OCI-LY3 (cell line): ENCODE data around the gene CHRNB1.

Source experiments
- H2AFZ ChIP-seq: fragments of 200-600, 300-600 bp; shearing (Covaris generic); 2 replicates; pipeline ENCODE4 v1.6.0; 2014; ENCODE audit warnings: antibody characterized with exemption, low read depth, low read length
- H3K27ac ChIP-seq: fragments of 200-600, 300-600 bp; sonication (generic); 2 replicates; pipeline ENCODE4 v1.5.1; 2014; ENCODE audit warnings: mild to moderate bottlenecking, low read length, moderate library complexity, mixed read lengths
- H3K27me3 ChIP-seq: fragments of 200-600, 300-600 bp; sonication (generic); 2 replicates; pipeline ENCODE4 v1.6.1; 2014; ENCODE audit warnings: low read depth, low read length, mixed read lengths
- H3K36me3 ChIP-seq: fragments of 200-600, 300-600 bp; sonication (generic); replicated peaks from 2 replicates; pipeline ENCODE3; 2014; ENCODE audit warnings: low read depth, low read length, mixed read lengths
- H3K4me1 ChIP-seq: fragments of 300-600, 200-600 bp; sonication (generic); 2 replicates; pipeline ENCODE4 v1.6.1; 2014; ENCODE audit warnings: low read length, mixed read lengths
- H3K4me2 ChIP-seq: fragments of 200-600, 300-600 bp; sonication (generic); 2 replicates; pipeline ENCODE4 v1.6.1; 2014; ENCODE audit warnings: low read length, mixed read lengths
- H3K4me3 ChIP-seq: fragments of 300-600, 200-600 bp; sonication (generic); 2 replicates; pipeline ENCODE4 v1.5.1; 2014; ENCODE audit warnings: antibody characterized with exemption, mild to moderate bottlenecking, low read length, moderate library complexity
- H3K79me2 ChIP-seq: fragments of 300-600, 200-600 bp; shearing (Covaris generic); 2 replicates; pipeline ENCODE4 v1.6.1; 2014; ENCODE audit warnings: mild to moderate bottlenecking, low read length, mixed read lengths
- H3K9ac ChIP-seq: fragments of 300-600, 200-600 bp; shearing (Covaris generic); 2 replicates; pipeline ENCODE4 v1.6.0; 2014; ENCODE audit warnings: mild to moderate bottlenecking, low read length, moderate library complexity
- H3K9me3 ChIP-seq: fragments of 200-600, 300-600 bp; shearing (Covaris generic); 2 replicates; pipeline ENCODE4 v1.6.1; 2014; ENCODE audit warnings: low read length, mixed read lengths; ENCODE audit not compliant: insufficient read depth
- H4K20me1 ChIP-seq: fragments of 200-600, 300-600 bp; sonication (generic); 2 replicates; pipeline ENCODE4 v1.6.1; 2016; ENCODE audit warnings: low read length, mixed read lengths; ENCODE audit not compliant: insufficient read depth
- EZH2phosphoT487 ChIP-seq: fragments of 200-600 bp; shearing (Covaris generic); IDR thresholded peaks from 2 replicates; pipeline ENCODE4 v1.6.1; 2018; ENCODE audit warnings: antibody characterized with exemption, mixed run types, low read depth
- TF ChIP-seq, protein P1 (sequence below): fragments of 200-600, 300-600 bp; sonication (generic); IDR thresholded peaks from 2 replicates; pipeline ENCODE4 v1.5.1; 2014; ENCODE audit warnings: antibody characterized with exemption, low read length, low read depth

The CHRNB1 gene

DNA sequence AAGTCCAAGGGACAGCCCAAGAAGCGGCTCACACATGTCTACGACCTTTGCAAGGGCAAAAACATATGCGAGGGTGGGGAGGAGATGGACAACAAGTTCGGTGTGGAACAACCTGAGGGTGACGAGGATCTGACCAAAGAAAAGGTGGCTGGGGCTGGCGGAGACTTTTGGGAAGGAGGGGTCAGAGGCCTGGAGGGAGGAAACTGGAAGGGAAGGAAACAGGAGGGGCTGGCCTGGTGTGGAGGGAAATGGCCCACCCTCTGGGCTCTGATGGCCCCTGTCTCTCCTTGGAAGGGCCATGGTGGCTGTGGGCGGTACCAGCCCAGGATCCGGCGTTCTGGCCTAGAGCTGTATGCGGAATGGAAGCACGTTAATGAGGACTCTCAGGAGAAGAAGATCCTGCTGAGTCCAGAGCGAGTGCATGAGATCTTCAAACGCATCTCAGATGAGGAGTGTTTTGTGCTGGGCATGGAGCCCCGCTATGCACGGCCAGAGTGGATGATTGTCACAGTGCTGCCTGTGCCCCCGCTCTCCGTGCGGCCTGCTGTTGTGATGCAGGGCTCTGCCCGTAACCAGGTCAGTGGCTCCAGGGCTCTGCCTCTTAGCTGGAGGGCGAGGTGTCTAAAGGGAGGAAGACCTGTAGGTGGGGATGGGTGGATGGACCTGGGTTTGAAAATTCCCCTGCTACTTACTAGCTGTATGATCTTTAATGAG lies 51.8 kb downstream of the CHRNB1 start:
- H3K79me2 ChIP-seq, result peaks cover 43% of the 10 kb centered on the region
- H3K9ac ChIP-seq, result no peak overlapping the region
- no peaks in the 10 kb centered on the region for H3K9me3 ChIP-seq
- no peak overlapping the region for H3K4me3 ChIP-seq
- no peak overlapping the region for H2AFZ ChIP-seq
- TF ChIP-seq, protein P1, sequence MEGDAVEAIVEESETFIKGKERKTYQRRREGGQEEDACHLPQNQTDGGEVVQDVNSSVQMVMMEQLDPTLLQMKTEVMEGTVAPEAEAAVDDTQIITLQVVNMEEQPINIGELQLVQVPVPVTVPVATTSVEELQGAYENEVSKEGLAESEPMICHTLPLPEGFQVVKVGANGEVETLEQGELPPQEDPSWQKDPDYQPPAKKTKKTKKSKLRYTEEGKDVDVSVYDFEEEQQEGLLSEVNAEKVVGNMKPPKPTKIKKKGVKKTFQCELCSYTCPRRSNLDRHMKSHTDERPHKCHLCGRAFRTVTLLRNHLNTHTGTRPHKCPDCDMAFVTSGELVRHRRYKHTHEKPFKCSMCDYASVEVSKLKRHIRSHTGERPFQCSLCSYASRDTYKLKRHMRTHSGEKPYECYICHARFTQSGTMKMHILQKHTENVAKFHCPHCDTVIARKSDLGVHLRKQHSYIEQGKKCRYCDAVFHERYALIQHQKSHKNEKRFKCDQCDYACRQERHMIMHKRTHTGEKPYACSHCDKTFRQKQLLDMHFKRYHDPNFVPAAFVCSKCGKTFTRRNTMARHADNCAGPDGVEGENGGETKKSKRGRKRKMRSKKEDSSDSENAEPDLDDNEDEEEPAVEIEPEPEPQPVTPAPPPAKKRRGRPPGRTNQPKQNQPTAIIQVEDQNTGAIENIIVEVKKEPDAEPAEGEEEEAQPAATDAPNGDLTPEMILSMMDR, result no peak
- TF ChIP-seq EZH2phosphoT487, result no peak
- H4K20me1 ChIP-seq, result peaks cover 25% of the 10 kb centered on the region
- peaks cover 39% of the 10 kb centered on the region for H3K36me3 ChIP-seq
- no peaks in the 10 kb centered on the region for H3K4me1 ChIP-seq
- no peaks in the 10 kb centered on the region for H3K27me3 ChIP-seq
- H3K27ac ChIP-seq, result no peak overlapping the region
- no peak overlapping the region for H3K4me2 ChIP-seq

- Histone ChIP-seq H3K4me2 (no peak overlapping the region), H4K20me1 (peaks cover 20% of the 10 kb centered on the region), H3K27me3 (no peaks in the 10 kb centered on the region), H3K27ac (no peak overlapping the region), H3K9ac (no peak overlapping the region), H3K79me2 (peaks cover 37% of the 10 kb centered on the region), H3K9me3 (no peaks in the 10 kb centered on the region), H3K4me1 (no peaks in the 10 kb centered on the region), H2AFZ (no peak overlapping the region), H3K4me3 (no peak overlapping the region), H3K36me3 (peaks cover 40% of the 10 kb centered on the region)
- TF ChIP-seq, protein P1, result no peak
- TF ChIP-seq EZH2phosphoT487, result no peak
These were observed 52.4 kb downstream of the CHRNB1 start for GRCh38 chr17:7497228-7497627.

GRCh38 chr17:7497636-7498035 lies 52.8 kb downstream of the CHRNB1 start:
- H3K4me1 ChIP-seq, result no peaks in the 10 kb centered on the region
- H3K4me3 ChIP-seq, result no peak overlapping the region
- no peaks in the 10 kb centered on the region for H3K27me3 ChIP-seq
- H3K9ac ChIP-seq, result no peak overlapping the region
- H3K79me2 ChIP-seq, result peaks cover 33% of the 10 kb centered on the region
- TF ChIP-seq, protein P1, result no peak
- H3K36me3 ChIP-seq, result peaks cover 43% of the 10 kb centered on the region
- no peak overlapping the region for H3K27ac ChIP-seq
- no peaks in the 10 kb centered on the region for H3K9me3 ChIP-seq
- peaks cover 18% of the 10 kb centered on the region for H4K20me1 ChIP-seq
- no peak overlapping the region for H2AFZ ChIP-seq
- H3K4me2 ChIP-seq, result no peak overlapping the region

GRCh38 chr17:7499161-7499560 lies 54.3 kb downstream of the CHRNB1 start:
- Histone ChIP-seq H3K9ac (no peak overlapping the region), H2AFZ (no peak overlapping the region), H3K9me3 (no peaks in the 10 kb centered on the region), H3K4me1 (no peaks in the 10 kb centered on the region), H4K20me1 (peaks cover 7% of the 10 kb centered on the region; the same call in 1 of the 2 replicates), H3K36me3 (peaks cover 50% of the 10 kb centered on the region), H3K4me2 (no peak overlapping the region), H3K79me2 (peaks cover 18% of the 10 kb centered on the region), H3K27ac (no peak overlapping the region), H3K27me3 (no peaks in the 10 kb centered on the region), H3K4me3 (no peak overlapping the region)
- TF ChIP-seq EZH2phosphoT487, result no peak
- TF ChIP-seq, protein P1, result no peak
